Measurements from ENCODE around the gene ZNF157. TPM values are rescaled to one million over a fixed set of nuclear protein-coding genes. Genes with fewer than 3 reads are reported as not detected.

The ZNF157 gene
- total RNA-seq, 2 donors from 2014 or later = not detected

DNA sequence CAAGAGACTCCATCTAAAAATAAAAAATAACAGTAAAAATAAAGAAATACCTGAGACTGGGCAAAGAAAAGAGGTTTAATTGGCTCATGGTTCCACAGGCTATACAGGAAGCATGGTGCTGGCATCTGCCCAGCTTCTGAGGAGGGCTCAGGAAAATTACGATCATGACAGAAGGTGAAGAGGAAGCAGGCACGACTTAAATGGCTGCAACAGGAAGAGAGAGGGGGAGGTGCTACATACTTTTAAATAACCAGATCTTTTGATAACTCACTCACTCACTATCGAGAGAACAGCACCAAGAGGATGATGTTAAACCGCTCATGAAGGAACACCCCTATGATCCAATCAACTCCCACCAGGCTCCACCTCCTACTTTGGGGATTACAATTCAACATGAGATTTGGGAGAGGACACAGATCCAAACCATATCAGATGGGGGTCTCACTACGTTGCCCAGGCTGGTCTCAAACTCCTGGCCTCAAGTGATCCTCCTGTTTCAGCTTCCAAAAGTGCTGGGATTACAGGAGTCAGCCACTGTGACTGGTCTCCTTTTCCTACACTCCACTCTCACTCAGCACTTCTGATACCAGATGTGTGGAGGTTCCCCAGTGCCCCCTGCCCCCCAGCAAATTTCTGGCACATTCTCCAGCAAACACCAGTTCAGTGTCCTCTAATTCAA, 11.9 kb upstream of the ZNF157 start:
- no peak for DNase-seq

DNA sequence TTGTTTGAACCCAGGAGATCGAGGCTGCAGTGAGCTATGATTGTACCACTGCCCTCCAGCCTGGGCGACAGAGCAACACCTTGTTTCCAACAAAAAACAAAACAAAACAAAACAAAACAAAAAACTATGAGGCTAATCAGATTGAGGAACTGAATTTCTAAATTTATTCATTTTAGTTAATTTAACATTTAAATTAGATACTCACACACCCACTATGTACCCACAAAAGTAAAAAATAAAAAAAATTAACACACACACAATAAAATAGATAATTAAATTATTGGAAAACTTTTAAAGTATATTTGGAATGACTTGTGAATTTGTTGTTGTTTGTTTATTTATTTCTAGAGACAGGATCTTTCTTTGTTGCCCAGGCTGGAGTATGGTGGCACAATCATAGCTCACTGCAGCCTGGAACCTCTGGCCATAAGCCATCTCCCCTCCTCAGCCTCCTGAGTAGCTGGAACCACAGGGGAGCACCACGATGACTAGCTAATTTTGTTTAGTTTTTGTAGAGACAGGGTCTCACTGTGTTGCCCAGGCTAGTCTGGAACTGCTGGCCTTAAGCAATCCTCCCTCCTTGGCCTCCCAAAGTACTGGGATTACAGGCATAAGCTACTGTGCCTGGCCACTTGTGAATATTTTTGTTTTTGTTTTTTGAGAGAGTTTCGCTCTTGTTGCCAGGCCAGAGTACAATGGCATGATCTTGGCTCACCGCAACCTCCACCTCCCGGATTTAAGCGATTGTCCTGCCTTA, 9.8 kb upstream of the ZNF157 start:
- Histone ChIP-seq H3K4me1 (no peaks in the 10 kb centered on the region), H3K9me3 (no peaks in the 10 kb centered on the region), H3K27ac (no peak overlapping the region), H3K4me3 (no peak overlapping the region), H3K27me3 (no peaks in the 10 kb centered on the region), H3K9ac (ENCODE audit: low read depth in 2 of 2, low read length in 2 of 2) (no peak overlapping the region), H3K36me3 (no peaks in the 10 kb centered on the region)
- TF ChIP-seq, protein P1, sequence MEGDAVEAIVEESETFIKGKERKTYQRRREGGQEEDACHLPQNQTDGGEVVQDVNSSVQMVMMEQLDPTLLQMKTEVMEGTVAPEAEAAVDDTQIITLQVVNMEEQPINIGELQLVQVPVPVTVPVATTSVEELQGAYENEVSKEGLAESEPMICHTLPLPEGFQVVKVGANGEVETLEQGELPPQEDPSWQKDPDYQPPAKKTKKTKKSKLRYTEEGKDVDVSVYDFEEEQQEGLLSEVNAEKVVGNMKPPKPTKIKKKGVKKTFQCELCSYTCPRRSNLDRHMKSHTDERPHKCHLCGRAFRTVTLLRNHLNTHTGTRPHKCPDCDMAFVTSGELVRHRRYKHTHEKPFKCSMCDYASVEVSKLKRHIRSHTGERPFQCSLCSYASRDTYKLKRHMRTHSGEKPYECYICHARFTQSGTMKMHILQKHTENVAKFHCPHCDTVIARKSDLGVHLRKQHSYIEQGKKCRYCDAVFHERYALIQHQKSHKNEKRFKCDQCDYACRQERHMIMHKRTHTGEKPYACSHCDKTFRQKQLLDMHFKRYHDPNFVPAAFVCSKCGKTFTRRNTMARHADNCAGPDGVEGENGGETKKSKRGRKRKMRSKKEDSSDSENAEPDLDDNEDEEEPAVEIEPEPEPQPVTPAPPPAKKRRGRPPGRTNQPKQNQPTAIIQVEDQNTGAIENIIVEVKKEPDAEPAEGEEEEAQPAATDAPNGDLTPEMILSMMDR (IDR thresholded peaks at IDR 0.05) = no peak
- DNase-seq = no peak
- intact Hi-C loops (cut with DNase I) = no loop called here

More for the DNA sequence above, 11.9 kb upstream of the ZNF157 start:
- TF ChIP-seq, protein P1 (IDR thresholded peaks at IDR 0.05) = no peak
- H3K9me3 ChIP-seq = no peaks in the 10 kb centered on the region
- H3K4me3 ChIP-seq = no peak overlapping the region
- H3K36me3 ChIP-seq = no peaks in the 10 kb centered on the region
- intact Hi-C loops (cut with DNase I) = no loop called here
- H3K27ac ChIP-seq = no peak overlapping the region
- H3K4me1 ChIP-seq = no peaks in the 10 kb centered on the region
- H3K27me3 ChIP-seq = no peaks in the 10 kb centered on the region
- no peak overlapping the region for H3K9ac ChIP-seq (ENCODE audit: low read depth in 2 of 2, low read length in 2 of 2)

DNA sequence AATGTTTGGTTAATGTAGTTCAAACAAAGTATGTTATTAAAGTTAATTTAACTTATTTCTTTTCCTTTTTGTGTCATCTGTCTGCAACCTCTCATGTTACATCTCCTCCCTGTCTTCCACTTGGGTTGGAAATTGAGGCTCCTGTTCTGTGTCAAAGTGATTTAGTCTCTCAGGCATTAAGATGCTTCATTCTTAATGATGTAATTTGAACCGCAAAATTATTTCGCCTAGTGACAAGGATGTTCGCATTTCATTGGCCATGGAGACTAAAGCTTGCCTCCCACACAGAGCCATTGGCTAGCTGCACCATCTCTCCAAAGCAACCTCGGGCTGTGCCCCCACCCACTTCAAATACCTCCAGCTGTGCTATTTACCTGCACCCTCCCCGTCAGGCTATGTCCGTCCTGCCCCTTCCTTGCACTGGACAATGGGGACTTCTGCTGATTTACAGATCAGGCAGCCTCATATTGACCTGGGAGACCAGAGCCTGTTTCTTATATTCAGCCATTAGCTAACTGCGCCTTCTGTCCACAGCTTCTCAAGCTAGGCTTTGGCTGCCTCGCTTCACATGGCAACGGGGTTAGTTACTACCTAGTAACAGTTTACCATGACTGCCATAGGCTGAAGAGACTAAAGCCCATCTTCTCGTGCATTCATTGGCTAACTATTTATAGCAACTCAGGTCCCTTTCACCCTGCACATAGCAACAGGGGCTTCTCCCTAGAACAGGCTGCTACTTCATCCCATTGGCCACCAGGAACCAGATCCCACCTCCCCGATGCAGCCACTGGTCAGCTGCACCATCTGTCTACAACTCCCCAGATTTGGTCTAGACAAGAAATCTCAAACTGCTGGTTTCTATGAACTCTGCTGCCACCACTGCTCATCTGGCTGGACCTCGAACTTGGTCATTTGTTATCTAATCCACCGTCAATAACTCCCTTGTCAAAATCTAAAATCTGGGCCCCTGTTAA, 8.6 kb upstream of the ZNF157 start:
- H3K4me1 ChIP-seq = no peaks in the 10 kb centered on the region
- H3K36me3 ChIP-seq = no peaks in the 10 kb centered on the region
- intact Hi-C loops (cut with DNase I) = no loop called here
- DNase-seq = peak; percentile 49
- no peaks in the 10 kb centered on the region for H3K27me3 ChIP-seq
- H3K4me3 ChIP-seq = no peak overlapping the region
- H3K27ac ChIP-seq = peak overlapping the region; percentile 27
- no peak overlapping the region for H3K9ac ChIP-seq (ENCODE audit: low read depth in 2 of 2, low read length in 2 of 2)
- no peaks in the 10 kb centered on the region for H3K9me3 ChIP-seq
- TF ChIP-seq, protein P1 (IDR thresholded peaks at IDR 0.05) = no peak

DNA sequence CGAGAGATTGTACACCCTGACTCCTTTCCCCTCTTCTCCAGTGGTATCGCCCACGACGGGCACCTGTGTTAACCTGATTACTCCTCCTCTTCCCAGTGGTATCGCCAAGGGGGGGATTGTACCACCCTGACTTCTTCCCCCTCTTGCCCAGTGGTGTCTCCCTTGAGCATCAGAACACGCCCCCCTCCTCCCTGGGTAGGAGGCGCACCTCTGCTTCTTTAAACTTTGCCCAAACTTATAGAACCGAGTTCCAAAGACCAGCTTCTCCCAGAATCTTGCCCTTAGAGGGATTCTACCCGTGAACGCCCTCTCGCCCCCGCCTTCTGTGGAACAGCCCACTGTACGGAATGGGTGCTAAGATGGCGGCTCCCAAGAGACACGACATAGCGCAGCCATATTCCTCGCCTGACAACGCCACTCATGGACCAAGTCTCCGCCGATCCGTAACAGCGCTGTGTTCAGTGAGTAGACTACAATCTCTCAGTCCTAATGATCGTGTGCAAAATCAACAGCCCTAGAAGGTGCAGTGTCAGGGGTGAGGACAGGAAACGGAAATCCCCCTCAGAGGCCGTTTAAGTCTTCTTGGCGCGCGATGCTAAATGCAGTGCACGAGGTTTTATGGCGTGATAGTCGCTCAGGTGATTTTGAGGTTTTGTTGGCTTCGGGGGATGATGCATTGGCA, 4.2 kb upstream of the ZNF157 start:
- peak; percentile 35 for DNase-seq
- Histone ChIP-seq H3K9ac (ENCODE audit: low read depth in 2 of 2, low read length in 2 of 2) (no peak overlapping the region), H3K4me3 (peak overlapping the region; percentile 30), H3K27me3 (no peaks in the 10 kb centered on the region), H3K4me1 (no peaks in the 10 kb centered on the region), H3K36me3 (no peaks in the 10 kb centered on the region), H3K27ac (no peak overlapping the region), H3K9me3 (no peaks in the 10 kb centered on the region)
- intact Hi-C loops (cut with DNase I) = no loop called here
- TF ChIP-seq, protein P1 (IDR thresholded peaks at IDR 0.05) = no peak

DNA sequence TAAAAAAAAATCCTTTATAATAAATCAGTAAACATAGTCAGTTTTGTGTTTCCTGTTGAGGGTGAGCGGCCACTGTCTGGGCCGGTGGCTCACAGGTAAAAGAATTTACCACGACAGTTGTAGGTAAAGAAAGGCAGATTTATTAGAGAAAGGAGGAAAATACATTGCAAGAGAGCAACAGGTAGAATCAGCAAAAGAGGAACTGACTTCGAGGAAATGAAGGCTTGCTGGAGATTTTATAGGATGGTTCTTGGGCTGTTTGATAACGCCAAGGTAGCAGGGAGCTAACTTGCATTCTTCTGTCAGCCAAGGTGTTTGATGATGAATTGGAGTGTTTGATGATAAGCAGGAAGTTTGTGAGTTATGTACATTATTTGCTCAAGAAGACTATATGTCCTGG, 2.8 kb downstream of the ZNF157 start:
- no peak overlapping the region for H3K4me3 ChIP-seq
- intact Hi-C loops (cut with DNase I) = no loop called here
- H3K4me1 ChIP-seq = no peaks in the 10 kb centered on the region
- H3K27ac ChIP-seq = no peak overlapping the region
- H3K27me3 ChIP-seq = no peaks in the 10 kb centered on the region
- TF ChIP-seq, protein P1 (IDR thresholded peaks at IDR 0.05) = no peak
- H3K9ac ChIP-seq (ENCODE audit: low read depth in 2 of 2, low read length in 2 of 2) = no peak overlapping the region
- no peak for DNase-seq
- no peaks in the 10 kb centered on the region for H3K9me3 ChIP-seq
- H3K36me3 ChIP-seq = no peaks in the 10 kb centered on the region

Data from colonic mucosa (tissue), 4 donors.